KOPT-K1 (cell line): ENCODE data around the gene GJD3.

Source experiments
- H3K27ac ChIP-seq: fragments of 200-600 bp; sonication (generic); 2 replicates; pipeline ENCODE4 v1.5.1; 2016; ENCODE audit warnings: antibody characterized with exemption, mild to moderate bottlenecking, low read depth, low read length; ENCODE audit not compliant: poor library complexity, severe bottlenecking
- H3K36me3 ChIP-seq: fragments of 200-600 bp; sonication (generic); 2 replicates; pipeline ENCODE4 v1.5.1; 2017; ENCODE audit warnings: antibody characterized with exemption, mild to moderate bottlenecking, low read length, moderate library complexity; ENCODE audit not compliant: insufficient read depth
- H3K9me3 ChIP-seq: fragments of 200-600 bp; sonication (generic); 2 replicates; pipeline ENCODE4 v1.5.1; 2017; ENCODE audit warnings: antibody characterized with exemption, low read length, mild to moderate bottlenecking; ENCODE audit not compliant: insufficient read depth, poor library complexity, severe bottlenecking

GJD3 gene

GRCh38 chr17:40317880-40318829, 46.4 kb downstream of the GJD3 start:
- Histone ChIP-seq H3K36me3 (no peaks in the 10 kb centered on the region), H3K27ac (peak overlapping the region; percentile 69), H3K9me3 (no peaks in the 10 kb centered on the region)

- no peaks in the 10 kb centered on the region for H3K9me3 ChIP-seq
- H3K36me3 ChIP-seq = no peaks in the 10 kb centered on the region
- peak overlapping the region; percentile 69 for H3K27ac ChIP-seq
Observed at GRCh38 chr17:40317345-40317873, 47.1 kb downstream of the GJD3 start.

DNA sequence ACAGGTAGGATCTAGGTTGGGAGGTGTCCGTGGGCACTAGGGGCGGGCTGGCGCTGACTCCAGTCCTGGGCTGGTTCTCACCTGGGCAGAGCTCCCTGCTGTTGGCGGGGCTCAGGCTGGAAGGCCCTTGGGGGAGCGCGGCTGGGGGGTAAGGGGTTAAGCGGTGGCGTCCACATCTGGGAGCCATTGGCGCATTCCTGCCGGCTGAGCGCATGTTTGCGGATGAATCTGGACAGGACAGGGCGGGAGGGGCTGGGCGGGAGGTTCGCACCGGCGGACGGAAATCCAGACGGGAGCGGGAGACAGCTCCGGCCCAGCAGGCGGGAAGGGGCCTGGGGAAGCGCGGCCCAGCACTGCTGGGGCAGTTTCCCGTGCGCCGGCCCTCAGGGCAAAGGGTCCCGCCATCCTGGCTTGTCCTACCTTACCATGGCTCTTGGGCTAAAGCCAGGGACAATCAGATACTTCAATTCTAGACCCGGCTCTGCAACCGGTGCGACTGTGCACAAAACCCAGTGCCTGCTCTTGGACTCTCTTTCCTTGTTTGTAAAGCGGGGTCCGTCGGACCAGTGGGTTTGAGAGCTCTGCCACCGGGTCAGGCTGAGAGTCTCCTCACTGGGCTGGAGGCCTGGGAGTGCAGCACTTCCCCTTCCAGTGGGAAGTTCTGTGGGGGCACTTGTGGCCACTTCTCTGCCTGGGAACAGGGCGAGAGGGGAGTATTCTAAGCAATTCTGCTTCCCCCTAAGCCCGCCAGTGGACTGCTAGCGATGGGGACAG, 47.8 kb downstream of the GJD3 start:
- H3K9me3 ChIP-seq = no peaks in the 10 kb centered on the region
- peak overlapping the region; percentile 64 for H3K27ac ChIP-seq
- H3K36me3 ChIP-seq = no peaks in the 10 kb centered on the region

GRCh38 chr17:40315678-40316570, 48.6 kb downstream of the GJD3 start:
- no peaks in the 10 kb centered on the region for H3K9me3 ChIP-seq
- H3K36me3 ChIP-seq = no peaks in the 10 kb centered on the region
- peak overlapping the region; percentile 64 for H3K27ac ChIP-seq

- Histone ChIP-seq H3K36me3 (no peaks in the 10 kb centered on the region), H3K27ac (peak overlapping the region; percentile 64), H3K9me3 (no peaks in the 10 kb centered on the region)
Observed at GRCh38 chr17:40315206-40315605, 49.3 kb downstream of the GJD3 start.

DNA sequence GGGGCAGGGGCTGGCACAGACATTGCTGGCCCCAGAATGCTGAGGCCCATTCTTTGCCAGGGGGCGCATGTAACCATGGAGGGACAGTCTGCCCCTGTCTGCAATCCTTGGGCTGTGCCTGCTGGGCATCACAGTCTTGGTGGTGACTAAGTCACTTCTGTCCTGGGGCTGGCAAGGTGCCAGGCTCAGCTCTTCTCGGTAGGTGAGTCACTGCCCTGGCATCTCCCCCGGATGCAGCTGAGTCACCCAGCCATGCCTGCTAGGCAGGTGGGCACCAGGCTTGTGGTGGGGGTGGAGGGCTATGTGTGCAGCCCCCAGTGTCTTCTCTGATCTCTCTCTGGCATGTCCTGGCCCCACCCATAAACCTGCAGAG, 50.0 kb downstream of the GJD3 start:
- H3K27ac ChIP-seq = peak overlapping the region; percentile 42
- no peaks in the 10 kb centered on the region for H3K36me3 ChIP-seq
- H3K9me3 ChIP-seq = no peaks in the 10 kb centered on the region

DNA sequence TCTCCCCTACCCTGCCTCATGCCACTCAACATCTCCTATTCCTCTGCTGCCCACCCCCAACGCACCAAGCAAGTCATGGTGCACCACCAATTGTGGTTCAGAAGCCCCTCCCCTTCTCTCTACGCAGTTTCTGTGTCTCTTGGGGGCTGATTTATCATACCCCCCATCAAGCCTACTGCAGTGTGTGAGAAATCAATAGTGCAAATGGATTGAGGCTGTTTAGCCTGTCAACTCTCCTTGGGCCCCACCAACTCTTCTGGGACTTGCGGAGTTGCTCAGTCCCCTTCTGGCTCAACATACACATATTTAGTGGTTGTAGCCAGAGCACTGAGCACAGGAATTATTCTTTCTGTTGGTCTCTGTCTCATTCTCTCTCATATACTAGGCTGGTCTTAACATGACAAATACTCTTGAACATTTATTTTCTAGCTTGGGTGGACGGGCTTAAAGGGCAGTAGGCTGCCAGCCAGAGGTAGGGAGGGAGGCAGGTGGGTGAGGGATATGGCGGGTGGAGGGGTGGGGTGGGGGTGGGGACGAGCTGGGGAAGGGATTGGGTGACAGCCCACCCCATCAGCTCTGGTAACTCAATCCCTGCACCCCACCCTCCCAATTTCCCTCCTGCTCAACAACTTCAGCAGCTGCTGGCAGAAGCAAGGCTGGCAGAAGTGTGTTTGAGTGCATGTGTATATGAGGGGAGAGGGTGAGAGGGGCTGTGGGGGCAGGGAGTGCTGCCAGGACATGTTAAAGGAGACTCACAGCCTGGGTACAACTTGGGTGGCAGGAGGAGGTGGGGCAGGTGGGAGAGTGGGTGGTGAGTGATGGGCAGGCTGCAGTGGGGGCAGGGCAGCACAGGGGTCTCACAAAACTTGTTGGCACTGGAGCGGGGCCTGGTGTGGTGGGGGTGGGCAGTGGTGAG, 50.6 kb downstream of the GJD3 start:
- Histone ChIP-seq H3K9me3 (no peaks in the 10 kb centered on the region), H3K27ac (peak overlapping the region; percentile 42), H3K36me3 (no peaks in the 10 kb centered on the region)
